Upper lobe of left lung (tissue), 4 donors: ENCODE measurements around the gene ZDHHC13.

ENCODE experiments used
- CTCF ChIP-seq, 6 experiments: fragments of 450-650 bp in 4 of 6; fragments of 200-600 bp in 2 of 6; sonication (generic) in 2 of 6; IDR thresholded peaks; one replicate each; pipeline ENCODE4 v1.5.1; 2016 to 2019; ENCODE audit warnings: antibody characterized with exemption in 6 of 6
- EP300 ChIP-seq, 4 donors: sonication (generic); formaldehyde crosslinking; IDR thresholded peaks; one replicate each; pipeline ENCODE4 v1.5.1; 2017; ENCODE audit warnings: antibody characterized with exemption in 4 of 4, control low read depth in 2 of 4
- POLR2A ChIP-seq, 4 donors: fragments of 450-650 bp; IDR thresholded peaks; one replicate each; pipeline ENCODE4 v1.5.1; 2016 to 2017; ENCODE audit warnings: antibody characterized with exemption in 4 of 4, mild to moderate bottlenecking in 2 of 4

DNA sequence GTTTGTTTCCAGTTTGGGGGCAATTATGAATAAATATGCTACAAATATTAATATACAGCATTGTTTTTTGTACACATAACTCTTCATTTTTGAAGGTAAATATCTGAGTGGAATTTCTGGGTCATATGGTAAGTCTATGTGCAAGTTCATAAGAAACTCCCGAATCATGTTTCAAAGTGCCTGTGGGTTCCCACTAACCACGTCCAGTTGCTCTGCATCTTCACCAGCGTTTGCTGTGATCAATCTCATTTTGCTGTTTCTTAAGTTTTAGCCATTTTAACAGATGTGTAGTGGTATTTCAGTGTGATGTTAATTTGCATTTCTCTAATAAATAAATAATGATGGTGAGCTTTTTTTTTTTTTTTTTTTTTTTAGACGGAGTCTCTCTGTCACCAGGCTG, 99.1 kb downstream of the ZDHHC13 start:
- no peak for TF ChIP-seq EP300 (IDR thresholded peaks at IDR 0.05)
- no peak for TF ChIP-seq POLR2A (IDR thresholded peaks at IDR 0.05)
- no peak for TF ChIP-seq CTCF (IDR thresholded peaks at IDR 0.05)
